Osteocyte (in vitro differentiated cells): ENCODE data around the gene MARF1. TPM values are rescaled to one million over a fixed set of nuclear protein-coding genes. Genes with fewer than 3 reads are reported as not detected.

Experiments
- DNase-seq: peaks from one replicate; pipeline ENCODE4 v3.0.0; 2021; ENCODE audit warnings: mixed read lengths; ENCODE audit not compliant: unreplicated experiment; ENCODE audit errors: extremely low spot score
- H3K27ac Mint-ChIP-seq: one replicate; pipeline ENCODE4 v1.8.0; 2021; ENCODE audit warnings: mild to moderate bottlenecking, mixed read lengths; ENCODE audit not compliant: unreplicated experiment
- H3K27me3 Mint-ChIP-seq: one replicate; pipeline ENCODE4 v1.8.0; 2021; ENCODE audit warnings: mixed read lengths; ENCODE audit not compliant: unreplicated experiment
- H3K36me3 Mint-ChIP-seq: one replicate; pipeline ENCODE4 v1.8.0; 2021; ENCODE audit warnings: mixed read lengths; ENCODE audit not compliant: unreplicated experiment
- H3K4me1 Mint-ChIP-seq: one replicate; pipeline ENCODE4 v1.8.0; 2021; ENCODE audit warnings: mixed read lengths; ENCODE audit not compliant: unreplicated experiment
- H3K4me3 Mint-ChIP-seq: one replicate; pipeline ENCODE4 v1.8.0; 2021; ENCODE audit warnings: mild to moderate bottlenecking, moderate library complexity, mixed read lengths; ENCODE audit not compliant: unreplicated experiment
- H3K9me3 Mint-ChIP-seq: one replicate; pipeline ENCODE4 v1.8.0; 2021; ENCODE audit warnings: mixed read lengths; ENCODE audit not compliant: unreplicated experiment
- total RNA-seq: library from RNA; stranded (reverse); gene quantifications from 2 replicates; pipeline ENCODE4 v1.2.1, GENCODE V29; 2021
- TF ChIP-seq, protein P1 (sequence below): fragments of 200-600 bp; sonication (generic); IDR thresholded peaks from 2 replicates; pipeline ENCODE4 v1.5.0; 2021; ENCODE audit warnings: antibody characterized with exemption, mild to moderate bottlenecking, moderate library complexity

The MARF1 gene
- total RNA-seq, 1 donor from 2014 or later = 83.0 TPM

DNA sequence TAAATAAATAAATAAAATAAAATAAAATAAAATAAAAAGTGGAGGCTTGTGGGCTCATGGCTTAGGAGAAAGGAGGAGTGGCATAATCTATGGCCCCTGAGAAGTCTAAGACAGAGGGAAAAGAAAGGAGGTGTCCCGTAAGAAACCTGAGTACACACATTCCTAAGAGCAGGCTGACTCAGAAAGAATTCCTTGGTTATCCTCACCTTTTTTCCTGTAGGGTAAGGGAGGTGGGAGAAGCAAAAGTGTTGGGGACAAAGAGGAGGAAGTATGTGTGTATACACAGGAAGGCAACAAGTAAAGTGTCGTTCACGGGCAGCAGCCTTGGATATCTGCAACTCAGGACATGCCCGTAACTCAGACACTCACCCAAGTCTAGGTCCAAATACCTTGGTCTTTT lies 29.3 kb downstream of the MARF1 start:
- Mint-ChIP-seq H3K9me3 (no peaks in the 10 kb centered on the region), H3K27ac (no peak overlapping the region), H3K4me3 (no peak overlapping the region), H3K27me3 (no peaks in the 10 kb centered on the region), H3K36me3 (peaks cover 64% of the 10 kb centered on the region), H3K4me1 (no peaks in the 10 kb centered on the region)
- DNase-seq = no peak
- TF ChIP-seq, protein P1, sequence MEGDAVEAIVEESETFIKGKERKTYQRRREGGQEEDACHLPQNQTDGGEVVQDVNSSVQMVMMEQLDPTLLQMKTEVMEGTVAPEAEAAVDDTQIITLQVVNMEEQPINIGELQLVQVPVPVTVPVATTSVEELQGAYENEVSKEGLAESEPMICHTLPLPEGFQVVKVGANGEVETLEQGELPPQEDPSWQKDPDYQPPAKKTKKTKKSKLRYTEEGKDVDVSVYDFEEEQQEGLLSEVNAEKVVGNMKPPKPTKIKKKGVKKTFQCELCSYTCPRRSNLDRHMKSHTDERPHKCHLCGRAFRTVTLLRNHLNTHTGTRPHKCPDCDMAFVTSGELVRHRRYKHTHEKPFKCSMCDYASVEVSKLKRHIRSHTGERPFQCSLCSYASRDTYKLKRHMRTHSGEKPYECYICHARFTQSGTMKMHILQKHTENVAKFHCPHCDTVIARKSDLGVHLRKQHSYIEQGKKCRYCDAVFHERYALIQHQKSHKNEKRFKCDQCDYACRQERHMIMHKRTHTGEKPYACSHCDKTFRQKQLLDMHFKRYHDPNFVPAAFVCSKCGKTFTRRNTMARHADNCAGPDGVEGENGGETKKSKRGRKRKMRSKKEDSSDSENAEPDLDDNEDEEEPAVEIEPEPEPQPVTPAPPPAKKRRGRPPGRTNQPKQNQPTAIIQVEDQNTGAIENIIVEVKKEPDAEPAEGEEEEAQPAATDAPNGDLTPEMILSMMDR = no peak

DNA sequence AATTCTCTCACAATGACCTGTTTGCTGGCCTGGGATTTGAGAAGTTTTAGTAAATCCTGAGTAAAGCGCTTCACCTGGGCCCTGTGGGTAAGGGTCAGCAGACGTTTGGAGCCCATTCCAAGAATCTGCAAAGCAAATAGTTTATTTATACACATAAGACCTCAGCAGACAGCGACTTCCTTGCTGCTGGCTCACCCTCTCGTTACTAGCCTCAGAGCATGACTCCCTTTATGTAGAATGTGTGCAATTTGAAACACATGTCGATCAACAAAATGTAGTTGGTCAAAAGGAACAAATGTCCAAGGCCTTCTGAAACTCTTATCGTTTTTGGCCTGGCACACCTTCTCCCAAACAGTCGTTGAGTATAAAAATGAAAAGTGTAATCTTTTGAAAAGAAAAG lies 31.3 kb downstream of the MARF1 start:
- H3K4me1 Mint-ChIP-seq = no peaks in the 10 kb centered on the region
- H3K27me3 Mint-ChIP-seq = no peaks in the 10 kb centered on the region
- no peak overlapping the region for H3K27ac Mint-ChIP-seq
- TF ChIP-seq, protein P1 = no peak
- H3K9me3 Mint-ChIP-seq = no peaks in the 10 kb centered on the region
- H3K4me3 Mint-ChIP-seq = no peak overlapping the region
- DNase-seq = no peak
- H3K36me3 Mint-ChIP-seq = peaks cover 62% of the 10 kb centered on the region

DNA sequence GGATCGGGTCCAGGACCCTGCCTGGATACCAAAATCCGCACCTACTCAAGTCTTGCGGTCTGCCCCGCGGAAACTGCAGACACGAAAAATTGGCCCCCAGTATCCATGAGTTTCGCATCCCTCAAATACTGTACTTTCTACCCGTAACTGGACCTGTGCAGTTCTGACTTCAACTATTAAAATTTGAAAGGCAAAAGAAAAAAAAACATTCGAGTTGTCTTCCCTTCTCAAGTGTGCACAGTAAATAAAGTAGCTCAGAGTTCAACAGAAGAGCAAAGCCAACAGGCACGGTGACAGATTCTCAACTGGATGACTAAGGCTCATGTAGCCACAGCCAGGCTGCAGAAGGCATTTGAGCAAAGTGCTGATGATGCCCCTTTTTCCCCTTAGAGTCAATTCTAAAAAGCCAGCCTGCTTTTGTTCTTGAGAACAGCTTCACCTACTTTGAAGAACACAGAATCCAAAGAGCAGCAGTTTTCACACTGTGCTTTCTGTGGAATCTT lies 32.5 kb downstream of the MARF1 start:
- Mint-ChIP-seq H3K36me3 (peaks cover 65% of the 10 kb centered on the region), H3K9me3 (no peaks in the 10 kb centered on the region), H3K4me3 (no peak overlapping the region), H3K27me3 (no peaks in the 10 kb centered on the region), H3K27ac (no peak overlapping the region), H3K4me1 (no peaks in the 10 kb centered on the region)
- TF ChIP-seq, protein P1 = no peak
- DNase-seq = no peak

DNA sequence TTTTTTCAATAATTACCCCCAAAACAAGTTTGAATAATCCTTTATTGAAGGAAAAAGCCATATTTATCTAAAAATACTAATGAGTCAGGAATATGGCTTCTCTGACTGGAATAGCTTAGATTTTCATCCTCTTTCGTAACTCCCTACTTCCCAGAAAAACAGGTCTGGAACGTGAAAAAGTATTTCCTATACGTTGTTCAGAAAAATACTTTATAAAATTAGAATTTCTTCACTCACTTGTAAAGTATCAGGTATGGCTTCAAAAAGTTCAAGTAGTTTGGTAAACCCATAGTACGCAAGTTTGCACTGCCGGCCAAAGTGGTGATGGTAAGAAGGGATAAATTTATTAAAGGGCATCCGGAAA lies 33.7 kb downstream of the MARF1 start:
- no peaks in the 10 kb centered on the region for H3K27me3 Mint-ChIP-seq
- peaks cover 71% of the 10 kb centered on the region for H3K36me3 Mint-ChIP-seq
- TF ChIP-seq, protein P1 = no peak

DNA sequence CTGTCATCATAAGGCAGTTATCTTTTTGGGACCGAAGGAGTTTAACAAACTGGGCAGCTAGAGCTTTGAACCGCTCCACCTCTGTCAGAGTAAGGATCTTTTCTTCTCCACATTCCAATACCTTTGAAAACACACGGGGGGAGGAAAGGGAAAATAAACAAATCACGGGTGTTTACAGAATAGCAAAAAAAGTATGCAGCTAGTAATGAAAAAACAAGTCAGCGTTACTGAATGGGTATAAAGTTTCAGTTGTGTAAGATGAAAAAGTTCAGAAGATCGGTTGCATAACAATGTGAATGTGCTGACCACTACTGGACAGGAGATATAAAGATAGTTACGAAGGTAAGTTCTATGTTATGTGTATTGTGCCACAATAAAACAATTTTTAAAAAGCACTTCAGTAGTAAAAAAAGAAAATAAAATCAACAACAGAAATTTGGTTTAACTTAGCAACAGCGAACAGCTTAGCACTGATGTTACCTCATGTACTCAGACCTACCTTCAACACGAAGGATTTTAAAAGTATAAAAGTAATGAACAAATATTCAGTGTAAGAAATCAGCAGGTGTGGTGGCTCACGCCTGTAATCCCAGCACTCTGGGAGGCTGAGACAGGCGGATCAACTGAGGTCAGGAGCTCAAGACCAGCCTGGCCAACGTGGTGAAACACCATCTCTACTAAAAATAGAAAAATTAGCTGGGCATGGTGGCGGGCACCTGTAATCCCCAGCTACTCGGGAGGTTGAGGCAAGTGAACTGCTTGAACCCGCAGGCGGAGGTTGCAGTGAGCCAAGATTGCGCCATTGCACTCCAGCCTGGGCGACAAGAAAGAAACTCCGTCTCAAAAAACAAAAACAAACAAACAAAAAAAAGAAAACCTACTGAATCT lies 34.3 kb downstream of the MARF1 start:
- Mint-ChIP-seq H3K27me3 (no peaks in the 10 kb centered on the region), H3K36me3 (peaks cover 73% of the 10 kb centered on the region)

More for the DNA sequence above, 33.7 kb downstream of the MARF1 start:
- DNase-seq = no peak
- H3K4me1 Mint-ChIP-seq = no peaks in the 10 kb centered on the region
- H3K27ac Mint-ChIP-seq = no peak overlapping the region
- H3K4me3 Mint-ChIP-seq = no peak overlapping the region
- H3K9me3 Mint-ChIP-seq = no peaks in the 10 kb centered on the region

More for the DNA sequence above, 34.3 kb downstream of the MARF1 start:
- TF ChIP-seq, protein P1 = no peak
- no peaks in the 10 kb centered on the region for H3K4me1 Mint-ChIP-seq
- no peak for DNase-seq
- no peak overlapping the region for H3K27ac Mint-ChIP-seq
- H3K4me3 Mint-ChIP-seq = no peak overlapping the region
- no peaks in the 10 kb centered on the region for H3K9me3 Mint-ChIP-seq
